Activated T-cell treated with anti-CD3 and anti-CD28 coated beads for 1 hour (primary cell): ENCODE data around the gene SRGAP2.
"Not testable (repeated sequence)": the region's sequence is repeated elsewhere in the genome, so short reads cannot be mapped to it uniquely, and the experiment has no call there.

ENCODE experiments used
- DNase-seq: peaks from one replicate; pipeline ENCODE4 v3.0.0-alpha.2; 2020; ENCODE audit warnings: low read depth

The SRGAP2 gene

GRCh38 chr1:206205569-206205968, 2.2 kb downstream of the SRGAP2 start:
- not testable (repeated sequence) for DNase-seq

GRCh38 chr1:206210802-206211201, 7.5 kb downstream of the SRGAP2 start:
- not testable (repeated sequence) for DNase-seq

DNA sequence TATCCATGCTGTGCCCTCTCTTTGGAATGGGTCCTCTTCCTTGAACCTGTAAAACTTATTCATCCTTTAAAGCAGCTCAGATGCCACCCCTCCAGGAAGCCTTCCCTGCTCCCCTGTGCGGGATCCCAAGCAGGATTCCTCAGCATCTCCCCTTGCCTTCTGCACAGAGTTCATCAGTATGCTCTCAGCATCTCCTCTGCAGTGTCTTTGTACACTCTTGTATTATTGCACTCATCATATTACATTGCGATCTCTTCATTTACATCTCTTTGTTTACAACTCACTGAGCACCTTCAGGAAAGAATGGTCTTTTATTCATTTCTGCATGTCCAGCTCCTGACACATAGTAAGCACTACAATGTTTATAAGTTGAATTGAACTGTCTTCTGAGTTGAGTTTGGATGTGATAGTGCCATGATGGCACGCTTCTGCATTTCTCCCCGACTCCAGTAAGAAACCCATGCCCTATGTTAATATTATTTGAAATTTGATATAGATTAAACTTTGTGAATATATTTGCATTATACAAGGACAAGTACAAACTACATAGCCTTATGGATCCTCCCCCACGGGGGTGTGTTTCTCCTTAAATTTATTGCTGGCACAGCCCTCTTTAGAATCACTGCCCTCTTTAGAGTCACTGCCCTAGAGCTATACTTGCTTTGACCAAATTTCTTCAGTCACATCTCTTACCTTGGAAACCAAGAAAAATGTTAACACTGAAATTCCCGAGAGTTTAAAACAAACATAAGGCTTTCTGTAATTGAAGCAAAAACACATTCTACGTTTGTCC, 12.5 kb downstream of the SRGAP2 start:
- DNase-seq, result not testable (repeated sequence)

DNA sequence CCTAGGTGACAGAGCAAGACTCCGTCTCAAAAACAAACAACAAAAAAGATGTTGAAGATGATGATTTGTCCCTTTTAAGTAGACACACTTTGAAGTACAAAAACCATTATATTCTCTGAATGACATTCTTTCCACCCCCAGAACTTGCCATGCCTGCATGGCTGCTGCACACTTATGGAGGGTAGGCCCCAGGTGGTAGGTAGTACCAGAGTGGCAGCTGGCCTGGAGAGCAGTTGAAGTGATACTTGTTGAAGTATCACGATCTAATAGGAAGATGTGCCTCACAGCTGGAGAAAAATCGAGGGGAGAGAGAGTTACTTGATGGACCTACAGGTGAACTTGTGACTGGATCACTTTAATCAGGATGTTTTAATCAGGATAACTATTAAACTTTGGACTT, 14.9 kb downstream of the SRGAP2 start:
- not testable (repeated sequence) for DNase-seq

DNA sequence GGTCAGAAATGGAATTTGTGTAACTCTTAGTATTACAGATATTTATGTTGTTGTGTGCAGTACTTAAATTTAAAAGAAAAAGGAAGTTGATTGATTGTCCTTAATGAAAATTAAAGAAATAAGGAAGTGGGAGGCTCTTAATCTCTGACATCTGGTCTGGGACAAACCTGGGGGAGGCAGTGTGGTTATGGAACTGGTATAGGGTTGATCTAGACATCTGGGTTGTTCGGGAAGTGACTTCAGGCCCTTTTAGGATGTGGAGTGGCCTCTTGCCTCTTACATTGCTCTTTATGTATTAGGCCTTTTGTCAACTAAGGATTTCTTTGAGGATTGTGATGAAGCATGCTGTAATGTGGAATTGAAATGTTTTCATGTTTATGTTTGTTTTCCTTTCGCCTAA, 15.4 kb downstream of the SRGAP2 start:
- not testable (repeated sequence) for DNase-seq

DNA sequence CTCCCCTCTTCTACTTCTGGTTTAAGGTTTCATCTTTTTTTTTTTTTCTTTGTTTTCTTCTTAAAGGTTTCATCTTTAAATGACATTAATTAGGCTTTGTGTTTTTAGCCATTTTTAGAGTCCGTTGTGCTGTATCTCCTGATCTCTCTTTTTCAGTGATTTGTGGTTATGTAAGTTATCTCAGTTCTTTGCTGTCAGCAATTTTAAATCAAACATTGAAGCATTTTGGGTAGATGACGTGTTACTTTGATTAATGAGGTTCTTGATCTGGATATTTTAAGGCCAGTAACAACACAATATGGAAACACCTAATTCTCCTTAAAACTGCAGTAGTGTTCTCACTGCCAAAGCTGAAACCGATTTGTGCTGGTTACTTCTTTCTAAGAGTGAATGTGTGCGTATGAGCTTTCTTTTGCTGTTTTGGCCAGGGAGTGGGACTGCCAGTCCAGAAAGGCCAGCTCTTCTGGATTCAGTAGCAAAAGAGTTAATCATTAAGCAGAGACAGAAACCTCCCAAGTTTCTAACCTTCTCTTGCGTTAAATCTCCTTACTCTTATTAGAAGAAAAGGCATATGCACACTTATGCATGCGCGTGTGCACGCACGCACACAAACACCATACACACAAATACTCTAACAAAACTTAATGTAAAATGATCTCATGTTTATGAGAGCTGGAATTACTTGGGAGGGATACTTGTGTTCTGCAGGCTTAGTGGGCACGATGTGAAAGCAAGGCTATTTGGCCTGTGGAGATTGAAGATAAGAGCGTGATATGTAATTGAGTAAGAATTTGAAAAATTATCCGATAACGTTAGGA, 16.4 kb downstream of the SRGAP2 start:
- not testable (repeated sequence) for DNase-seq

GRCh38 chr1:206220332-206221000, 17.1 kb downstream of the SRGAP2 start:
- not testable (repeated sequence) for DNase-seq

GRCh38 chr1:206221585-206221984, 18.2 kb downstream of the SRGAP2 start:
- DNase-seq, result not testable (repeated sequence)

DNA sequence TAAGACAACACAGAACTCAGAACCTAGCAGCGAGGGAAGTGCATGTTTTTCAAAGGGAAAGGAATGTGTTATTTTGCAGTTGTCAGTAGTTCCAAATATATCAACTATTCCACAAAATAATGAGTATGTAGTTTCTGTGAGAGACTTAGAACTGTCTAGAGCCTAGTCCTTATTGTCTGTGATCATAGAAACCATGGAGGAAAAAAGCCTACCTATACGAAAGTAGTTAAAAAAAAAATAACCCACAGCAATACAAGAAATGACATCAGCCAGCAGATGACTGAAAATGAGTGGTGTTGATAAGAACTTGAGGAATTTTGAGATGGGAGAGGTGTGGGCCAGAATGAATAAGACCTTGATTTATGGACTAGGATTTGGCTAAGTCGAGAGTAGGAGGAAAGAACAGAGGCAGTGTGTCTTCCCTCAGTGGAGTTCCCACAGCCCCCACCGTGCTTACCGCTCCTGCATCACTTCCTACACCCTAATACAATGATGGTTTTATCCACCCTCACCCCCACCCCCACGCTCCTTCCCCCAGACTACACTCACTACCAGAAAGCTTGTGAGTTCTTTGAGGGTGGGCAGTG, 20.9 kb downstream of the SRGAP2 start:
- not testable (repeated sequence) for DNase-seq

DNA sequence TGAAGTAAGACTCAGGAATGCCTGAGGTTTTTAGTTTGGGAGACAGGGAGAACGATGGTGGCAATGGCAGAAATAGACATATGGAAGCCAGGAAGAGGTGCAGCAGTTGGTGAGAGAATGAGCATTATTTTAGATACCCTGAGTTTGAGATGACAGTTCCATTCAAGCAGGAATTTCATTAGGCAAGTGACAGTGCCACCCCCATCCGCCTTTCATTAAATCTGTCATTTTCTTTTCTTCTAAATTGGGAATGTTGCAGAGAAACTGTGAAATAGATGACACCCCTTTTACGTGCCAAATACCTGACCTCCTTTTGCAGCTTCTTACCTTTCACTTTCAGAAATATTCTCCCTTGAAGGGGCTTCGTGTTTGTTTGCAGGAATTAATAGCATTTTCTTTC, 22.0 kb downstream of the SRGAP2 start:
- DNase-seq, result not testable (repeated sequence)

DNA sequence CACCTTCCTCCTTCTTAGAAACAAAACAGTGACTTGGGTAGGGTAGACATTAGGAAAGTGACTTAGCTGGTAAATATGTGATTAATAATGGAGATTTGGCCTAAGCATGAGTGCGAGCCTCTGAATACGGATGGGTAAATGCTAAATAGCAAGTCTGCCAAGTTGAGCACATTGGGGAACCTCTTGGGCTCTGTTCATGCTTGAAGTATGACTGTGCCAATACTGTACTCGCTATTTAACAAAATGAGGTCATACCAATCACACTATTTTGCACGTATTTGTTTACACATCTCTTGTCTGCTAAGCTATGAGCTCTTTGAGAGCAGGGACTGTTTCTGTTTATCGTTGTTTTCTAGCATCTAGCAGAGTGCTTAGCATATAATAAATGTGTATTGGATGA, 23.5 kb downstream of the SRGAP2 start:
- not testable (repeated sequence) for DNase-seq

GRCh38 chr1:206229286-206229685, 25.9 kb downstream of the SRGAP2 start:
- DNase-seq, result not testable (repeated sequence)

DNA sequence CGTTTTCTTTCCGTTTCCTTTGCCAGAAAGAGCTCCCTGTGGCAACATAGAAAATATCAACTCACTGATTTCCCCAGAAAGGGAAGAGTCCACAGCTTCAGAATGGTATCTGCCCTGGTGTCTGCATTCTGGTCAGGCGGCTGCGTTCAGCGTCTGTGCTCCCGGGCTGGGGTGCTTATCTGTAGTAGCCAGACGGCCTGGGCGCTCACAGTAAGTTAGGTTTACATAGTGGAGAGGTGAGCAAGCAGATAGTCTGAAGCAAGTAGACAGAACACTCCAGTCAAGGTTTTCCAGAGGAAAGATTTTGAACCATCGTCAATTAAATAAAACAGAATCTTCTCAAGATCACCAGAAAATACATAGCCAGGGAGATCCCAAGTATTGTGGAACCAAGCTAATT, 28.6 kb downstream of the SRGAP2 start:
- not testable (repeated sequence) for DNase-seq

- DNase-seq, result not testable (repeated sequence)
These were observed 29.8 kb downstream of the SRGAP2 start for GRCh38 chr1:206232970-206233645.

DNA sequence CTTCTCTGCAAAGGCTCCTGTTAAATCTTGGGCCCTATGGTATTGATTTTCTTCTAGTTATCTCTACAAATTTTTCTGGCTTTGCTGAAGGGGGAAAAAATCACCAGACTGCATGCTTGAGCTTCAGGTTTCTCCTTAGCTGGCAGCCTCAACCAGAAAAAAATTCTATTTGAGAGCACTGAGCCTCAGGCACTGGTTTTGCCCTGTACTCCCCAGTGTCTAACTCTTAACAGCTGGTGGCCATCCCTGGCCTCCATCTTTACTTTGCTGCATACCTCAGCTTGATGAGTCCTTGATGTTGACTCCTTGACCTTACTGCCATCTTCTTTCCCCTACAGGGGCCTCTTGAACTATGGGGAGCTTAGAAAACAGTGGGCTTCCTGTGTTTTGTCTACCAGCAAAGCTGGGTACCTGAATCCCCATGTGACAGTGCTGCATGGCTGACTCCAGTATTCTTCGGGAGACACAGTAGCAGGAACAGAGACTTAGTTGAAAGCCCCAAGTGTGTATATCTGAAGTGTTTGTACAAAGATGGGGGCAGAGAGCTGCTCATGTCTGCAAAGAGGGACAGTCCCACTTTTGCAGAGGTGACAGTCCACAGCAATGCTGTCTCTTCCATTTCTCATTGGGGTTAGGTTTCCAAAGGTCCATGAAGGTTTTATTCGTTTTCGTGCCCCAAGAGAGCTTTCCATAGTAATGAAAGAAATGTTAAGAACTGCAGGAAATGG, 31.0 kb downstream of the SRGAP2 start:
- not testable (repeated sequence) for DNase-seq

- DNase-seq, result not testable (repeated sequence)
These were observed 31.8 kb downstream of the SRGAP2 start for GRCh38 chr1:206235190-206235589.

DNA sequence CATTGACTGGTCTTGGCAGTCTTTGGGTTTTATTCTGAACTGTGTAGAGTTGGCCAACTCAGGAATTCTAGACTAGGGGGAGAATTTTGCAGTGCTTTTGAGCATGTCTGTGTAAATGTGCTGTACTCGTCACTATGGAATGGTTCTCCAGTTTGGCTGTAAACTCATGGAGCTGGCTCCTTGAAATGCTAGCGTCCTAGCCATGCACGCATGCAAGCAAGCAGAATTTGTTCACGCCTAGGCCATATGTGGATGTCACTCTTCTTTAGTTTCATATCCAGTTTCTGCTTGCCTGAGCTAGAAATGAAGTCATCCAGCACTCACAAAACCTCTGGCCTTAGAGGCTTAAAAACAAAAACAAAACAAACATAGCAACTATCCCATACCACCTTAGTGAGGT, 36.9 kb downstream of the SRGAP2 start:
- not testable (repeated sequence) for DNase-seq

GRCh38 chr1:206243335-206243734, 40.0 kb downstream of the SRGAP2 start:
- not testable (repeated sequence) for DNase-seq

- DNase-seq, result not testable (repeated sequence)
These were observed 42.1 kb downstream of the SRGAP2 start for GRCh38 chr1:206245479-206245878.

DNA sequence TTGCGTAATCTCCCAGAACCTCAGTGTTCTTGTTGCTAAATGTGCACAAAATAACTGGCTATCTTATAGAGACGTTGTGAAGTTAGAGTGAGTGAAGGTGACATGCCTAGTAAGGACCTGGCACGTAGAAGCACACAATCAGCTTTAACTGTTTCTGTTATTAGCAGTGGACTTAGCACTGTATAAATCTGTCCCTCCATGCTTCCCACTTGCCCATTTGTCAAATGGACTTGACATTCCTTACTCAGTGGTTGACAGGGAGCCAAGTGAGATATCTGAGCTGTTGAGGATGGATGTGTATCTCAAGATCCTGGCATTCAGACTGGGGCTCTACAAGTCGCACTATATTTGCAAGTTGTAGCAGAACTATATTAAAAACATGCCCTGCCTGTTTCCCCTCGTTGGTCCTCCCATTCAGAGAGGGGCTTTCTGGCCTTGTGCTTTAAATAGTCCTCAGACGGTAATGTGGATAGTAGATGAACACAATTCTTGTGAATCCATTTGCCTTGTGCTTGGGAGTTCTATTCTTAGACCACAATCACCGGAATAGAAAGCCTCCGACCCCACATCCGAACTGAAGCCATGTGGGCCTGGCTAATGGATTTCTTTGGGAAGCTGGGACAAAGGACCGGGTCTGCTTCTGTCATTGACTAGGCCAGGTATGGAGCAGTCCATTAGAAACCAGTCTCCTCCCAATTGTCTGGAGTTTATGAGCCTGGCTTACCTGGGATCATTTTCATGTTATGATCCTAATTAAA, 43.0 kb downstream of the SRGAP2 start:
- not testable (repeated sequence) for DNase-seq
